HG03280 (cell line): Measurements from ENCODE around the gene PVR.
"Not testable (repeated sequence)": the region's sequence is repeated elsewhere in the genome, so short reads cannot be mapped to it uniquely, and the experiment has no call there.

Experiments
- ATAC-seq: cut with Tn5 transposase; IDR thresholded peaks from one replicate; pipeline ENCODE4 v1.9.1; 2021; ENCODE audit warnings: mild to moderate bottlenecking, moderate library complexity; ENCODE audit not compliant: unreplicated experiment

The PVR gene

DNA sequence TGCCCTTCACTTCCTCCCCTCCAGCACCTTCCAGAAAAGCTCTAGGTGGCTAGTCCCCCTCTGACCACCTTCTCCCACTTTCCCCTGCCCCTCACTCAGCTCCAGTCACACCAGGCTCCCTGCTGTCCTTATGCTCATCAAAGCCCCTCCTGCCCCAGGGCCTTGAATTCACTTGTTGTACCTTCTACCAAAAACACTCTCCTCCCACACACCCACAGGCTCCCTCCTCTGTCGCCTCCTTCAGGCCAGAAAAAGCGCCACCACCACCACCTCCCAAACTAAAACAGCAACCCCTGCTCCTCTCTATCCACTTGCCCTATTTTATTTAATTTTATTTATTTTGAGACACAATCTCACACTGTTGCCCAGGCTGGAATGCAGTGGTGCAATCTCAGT lies 50.5 kb downstream of the PVR start:
- no peak for ATAC-seq

DNA sequence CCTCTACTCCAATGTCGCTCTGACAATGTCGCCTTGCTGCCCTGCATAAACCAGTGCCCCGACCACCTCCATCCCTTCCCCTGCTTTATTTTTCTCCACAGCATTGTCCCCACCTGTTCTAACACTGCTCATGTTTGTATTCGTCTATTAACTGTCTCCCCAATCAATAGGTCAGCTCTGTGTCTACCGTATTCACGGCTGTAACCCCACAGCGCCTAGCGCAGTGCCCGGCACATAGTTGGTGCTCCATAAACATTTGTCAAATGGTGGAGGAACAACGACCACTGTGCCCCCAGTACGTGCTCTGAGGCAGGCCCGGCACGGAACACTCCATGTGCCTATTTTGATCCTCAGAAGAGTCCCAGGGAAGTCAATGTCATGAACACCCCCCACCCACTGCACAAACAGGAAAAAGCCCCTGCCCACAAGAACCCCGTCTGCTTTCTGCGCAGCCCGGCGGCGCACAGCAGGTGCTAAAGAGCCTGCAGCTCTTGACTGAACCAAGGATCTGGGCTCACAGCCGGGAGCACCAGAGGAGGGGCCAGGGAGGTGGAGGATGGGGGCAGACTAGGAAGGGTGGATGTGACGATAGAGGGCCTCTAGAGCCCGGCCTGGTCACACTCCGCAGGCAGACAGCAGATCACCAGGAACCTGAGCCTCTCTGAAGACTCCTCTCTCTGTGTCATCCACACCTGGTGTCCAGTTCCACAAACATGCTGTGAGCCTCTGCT lies 53.4 kb downstream of the PVR start:
- ATAC-seq, result no peak

DNA sequence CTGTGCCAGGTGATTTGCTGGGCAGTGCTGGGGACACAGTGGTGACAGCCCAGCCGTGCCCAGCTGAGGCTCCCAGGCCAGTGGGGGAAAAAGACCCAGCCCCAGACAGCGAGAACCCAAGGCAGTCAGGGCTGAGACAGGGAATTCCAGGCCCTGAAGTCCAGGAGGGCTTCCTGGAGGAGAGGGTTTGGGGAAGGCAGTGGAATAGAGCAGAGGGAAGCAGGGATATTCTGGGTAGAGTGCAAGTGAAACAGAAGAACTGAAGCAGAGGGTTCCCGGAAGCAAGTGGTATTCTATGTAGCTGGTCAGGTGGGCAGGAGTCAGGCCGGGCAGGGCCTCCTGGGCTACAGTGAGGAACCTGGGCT lies 53.9 kb downstream of the PVR start:
- ATAC-seq, result no peak

DNA sequence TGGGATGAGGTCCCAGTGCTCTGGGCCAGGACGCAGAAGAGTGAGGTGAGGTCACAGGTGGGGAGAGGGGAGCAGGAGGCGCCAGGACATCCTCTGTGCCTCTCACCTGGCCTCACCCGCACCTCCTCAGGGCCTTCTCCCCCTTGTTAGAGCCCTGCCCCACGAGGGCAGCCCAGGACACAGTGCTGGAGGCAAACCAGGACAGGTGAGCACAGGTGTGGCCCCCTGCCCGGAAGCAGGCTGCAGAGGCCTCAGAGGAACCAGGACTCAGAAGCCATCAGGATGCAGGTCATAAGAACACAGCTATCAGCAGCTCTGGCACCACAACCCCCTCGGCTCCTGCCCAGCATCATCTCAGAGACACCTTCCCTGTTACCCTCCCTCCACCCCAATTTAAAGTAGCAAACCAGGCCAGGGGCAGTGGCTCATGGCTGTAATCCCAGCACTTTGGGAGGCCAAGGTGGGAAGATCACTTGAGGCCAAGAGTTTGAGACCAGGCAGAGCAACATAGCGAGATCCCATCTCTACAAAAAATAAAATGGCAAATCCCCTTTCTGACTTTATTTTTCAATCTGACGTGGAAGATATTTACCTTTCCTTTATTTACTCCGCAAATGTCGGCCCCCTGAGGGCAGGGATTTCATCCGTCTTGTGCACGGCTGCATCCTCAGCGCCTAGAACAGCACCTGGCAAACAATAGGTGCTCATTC lies 54.9 kb downstream of the PVR start, which contains the start of gene CEACAM16:
TSS of gene CEACAM16 (plus strand) at position 660 of the 710 bp plus-strand sequence. CDS start 2,306 bp downstream, outside the sequence.
- ATAC-seq, result no peak

DNA sequence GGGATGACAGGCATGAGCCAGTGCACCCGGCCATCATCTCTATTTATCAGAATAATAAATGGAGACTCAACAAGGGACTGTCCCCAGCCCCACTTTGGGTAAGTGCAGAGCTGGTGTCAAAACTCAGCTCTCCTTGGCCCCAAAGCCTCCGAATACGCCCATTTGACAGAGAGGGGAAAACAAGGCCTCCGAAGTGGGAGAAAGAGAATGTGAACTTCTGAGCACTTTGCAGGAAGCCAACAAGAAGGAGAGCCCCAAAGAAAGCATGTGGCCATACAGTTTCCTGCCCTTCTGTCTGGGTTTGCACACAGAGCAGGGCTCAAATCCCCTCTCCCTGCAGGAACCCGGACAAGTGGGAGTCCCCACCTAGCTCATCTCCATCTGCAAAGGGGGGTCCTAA lies 56.8 kb downstream of the PVR start:
- ATAC-seq, result no peak

DNA sequence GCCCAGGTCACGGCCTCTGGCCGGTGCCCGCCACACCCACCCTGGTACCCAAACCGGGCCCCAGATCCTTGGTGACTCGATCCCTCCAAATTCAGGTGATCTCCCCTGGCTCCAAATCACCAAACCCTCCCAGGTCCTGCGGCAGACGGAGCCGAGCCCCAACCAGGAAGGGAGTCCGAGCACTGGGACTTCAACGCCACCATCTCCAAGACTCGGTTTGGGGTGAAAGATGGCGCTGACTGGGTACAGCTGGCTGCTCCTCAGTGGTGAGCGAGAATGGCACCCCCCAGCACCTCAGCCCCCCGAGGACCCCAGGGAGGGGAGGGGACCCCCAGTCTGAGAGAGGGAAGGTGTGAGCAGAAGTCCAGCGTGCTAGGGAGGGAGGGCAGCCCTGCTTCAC lies 57.5 kb downstream of the PVR start:
- ATAC-seq, result no peak

DNA sequence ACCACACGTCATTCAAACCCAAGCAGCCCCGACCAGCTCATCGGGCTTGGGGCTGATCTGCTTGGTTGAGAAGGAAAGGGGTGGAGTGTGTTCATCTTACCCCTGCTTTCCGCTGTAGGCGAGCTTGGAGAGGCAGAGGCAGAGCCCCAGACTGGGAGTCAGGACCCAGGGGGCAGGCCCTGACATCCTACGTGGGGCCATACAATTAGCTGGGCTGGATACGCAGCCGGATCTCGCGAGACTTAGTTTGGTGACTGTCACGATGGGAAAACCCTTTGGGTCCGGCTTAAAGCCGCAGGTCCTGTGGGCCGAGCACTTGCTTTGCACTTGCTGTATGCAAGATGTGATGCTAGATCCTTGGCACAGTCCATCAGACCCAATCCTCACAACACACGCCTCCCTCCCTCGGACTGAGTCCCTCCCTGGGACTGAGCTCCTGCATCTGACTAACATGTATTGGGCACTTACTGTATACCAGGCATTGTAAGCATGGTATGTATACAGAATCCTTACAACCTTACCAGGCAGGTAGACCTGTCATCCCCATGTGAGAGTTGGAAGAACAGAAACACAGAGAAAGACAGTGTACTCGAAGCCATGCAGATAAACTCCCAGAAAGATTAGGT lies 59.0 kb downstream of the PVR start:
- no peak for ATAC-seq

DNA sequence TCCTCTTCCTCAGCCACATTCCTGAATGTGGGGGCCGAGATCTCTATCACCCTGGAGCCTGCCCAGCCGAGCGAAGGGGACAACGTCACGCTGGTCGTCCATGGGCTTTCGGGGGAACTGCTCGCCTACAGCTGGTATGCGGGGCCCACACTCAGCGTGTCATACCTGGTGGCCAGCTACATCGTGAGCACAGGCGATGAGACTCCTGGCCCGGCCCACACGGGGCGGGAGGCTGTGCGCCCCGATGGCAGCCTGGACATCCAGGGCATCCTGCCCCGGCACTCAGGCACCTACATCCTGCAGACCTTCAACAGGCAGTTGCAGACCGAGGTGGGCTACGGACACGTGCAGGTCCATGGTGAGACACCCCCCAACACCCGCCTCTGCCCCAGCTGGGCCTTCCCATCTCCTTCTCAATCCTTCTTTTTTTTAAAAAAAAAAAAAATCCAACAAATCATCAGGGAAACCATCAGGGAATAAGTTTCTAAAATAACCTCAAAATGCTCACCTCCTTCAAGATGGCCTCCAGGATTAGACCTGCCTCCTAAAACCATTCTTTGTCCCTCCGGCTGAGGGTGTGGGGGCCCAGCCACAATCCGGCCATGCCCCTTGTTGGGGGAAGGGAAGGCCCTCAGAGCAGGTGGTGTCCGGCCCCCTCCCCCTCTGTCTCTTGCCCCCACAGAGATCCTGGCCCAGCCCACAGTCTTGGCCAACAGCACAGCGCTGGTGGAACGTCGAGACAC lies 59.8 kb downstream of the PVR start:
- no peak for ATAC-seq

DNA sequence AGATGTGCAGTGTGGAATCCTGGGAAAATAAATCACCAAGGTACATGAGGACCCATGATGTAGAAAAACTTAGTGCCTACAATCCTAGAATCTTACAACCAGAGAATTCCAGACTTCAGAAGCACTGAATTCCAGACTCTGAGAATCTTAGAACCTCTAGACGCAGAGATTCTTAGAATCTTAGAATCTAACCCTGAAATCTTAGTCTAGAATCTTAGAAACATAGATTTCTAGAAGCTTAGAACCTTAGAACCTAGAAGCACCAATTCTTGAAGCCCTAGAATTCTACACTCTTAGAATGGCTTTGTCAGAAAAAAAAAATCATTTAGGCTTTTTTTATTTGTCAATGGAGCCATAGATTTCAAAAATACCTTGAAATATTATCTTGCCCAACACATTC lies 61.3 kb downstream of the PVR start:
- no peak for ATAC-seq

DNA sequence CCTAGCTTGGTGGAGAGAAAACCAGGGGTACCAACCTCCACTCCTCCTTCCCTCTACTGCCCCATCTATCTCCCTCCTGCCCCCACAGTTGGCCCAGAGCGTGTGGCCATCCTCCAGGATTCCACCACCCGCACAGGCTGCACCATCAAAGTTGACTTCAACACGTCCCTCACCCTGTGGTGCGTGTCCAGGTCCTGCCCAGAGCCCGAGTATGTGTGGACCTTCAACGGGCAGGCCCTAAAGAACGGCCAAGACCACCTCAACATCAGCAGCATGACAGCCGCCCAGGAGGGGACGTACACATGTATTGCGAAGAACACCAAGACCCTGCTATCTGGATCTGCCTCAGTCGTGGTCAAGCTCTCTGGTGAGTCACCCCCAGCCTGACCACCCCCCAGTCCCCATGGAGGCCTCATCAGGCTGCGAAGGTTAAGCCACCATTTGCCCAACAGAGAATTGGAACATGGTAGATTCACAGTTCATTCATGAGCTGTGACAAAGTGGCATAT lies 61.8 kb downstream of the PVR start:
- ATAC-seq, result no peak

DNA sequence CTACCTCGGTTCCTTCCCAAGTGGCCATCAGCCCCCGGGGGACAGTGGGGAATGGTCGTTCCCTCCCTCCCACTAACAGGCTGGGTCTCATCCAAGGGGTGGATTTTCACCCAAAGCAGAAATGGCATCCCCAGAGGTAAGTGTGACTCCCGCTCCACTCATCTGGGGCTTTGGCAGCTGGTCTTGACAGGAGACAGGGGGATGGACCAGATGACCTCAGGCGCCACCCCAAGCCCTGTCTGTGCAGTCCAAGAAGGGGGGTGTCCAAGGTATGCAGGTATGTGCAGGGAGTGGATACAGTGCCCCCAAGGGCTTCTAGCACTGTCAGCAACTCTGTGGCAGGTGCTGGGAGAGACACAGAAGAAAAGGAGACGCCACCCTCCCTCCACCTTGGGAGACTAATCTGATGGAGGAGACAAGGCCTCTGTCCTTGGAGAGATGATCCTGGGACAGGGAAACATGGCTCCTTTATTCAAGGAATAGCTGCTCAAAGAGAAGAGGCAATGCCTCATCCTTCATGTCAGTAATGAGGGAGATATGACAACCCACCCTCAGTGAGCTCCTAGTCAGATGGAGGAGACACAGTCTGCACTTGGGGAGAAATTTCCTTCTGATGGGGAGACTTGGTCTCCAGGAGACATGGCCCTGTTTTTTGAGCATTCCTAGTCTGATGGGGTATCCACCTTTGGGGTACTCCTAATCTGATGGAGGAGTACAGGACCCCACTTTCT lies 63.0 kb downstream of the PVR start:
- no peak for ATAC-seq

DNA sequence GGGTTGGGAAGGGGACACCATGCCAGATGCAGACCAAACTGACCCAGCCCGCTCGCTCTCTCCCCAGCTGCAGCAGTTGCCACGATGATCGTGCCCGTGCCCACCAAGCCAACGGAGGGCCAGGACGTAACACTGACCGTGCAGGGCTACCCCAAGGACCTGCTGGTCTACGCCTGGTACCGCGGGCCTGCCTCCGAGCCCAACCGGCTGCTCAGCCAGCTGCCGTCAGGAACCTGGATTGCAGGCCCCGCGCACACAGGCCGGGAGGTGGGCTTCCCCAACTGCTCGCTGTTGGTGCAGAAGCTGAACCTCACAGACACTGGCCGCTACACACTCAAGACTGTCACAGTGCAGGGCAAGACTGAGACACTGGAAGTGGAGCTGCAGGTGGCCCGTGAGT lies 64.1 kb downstream of the PVR start:
- no peak for ATAC-seq

DNA sequence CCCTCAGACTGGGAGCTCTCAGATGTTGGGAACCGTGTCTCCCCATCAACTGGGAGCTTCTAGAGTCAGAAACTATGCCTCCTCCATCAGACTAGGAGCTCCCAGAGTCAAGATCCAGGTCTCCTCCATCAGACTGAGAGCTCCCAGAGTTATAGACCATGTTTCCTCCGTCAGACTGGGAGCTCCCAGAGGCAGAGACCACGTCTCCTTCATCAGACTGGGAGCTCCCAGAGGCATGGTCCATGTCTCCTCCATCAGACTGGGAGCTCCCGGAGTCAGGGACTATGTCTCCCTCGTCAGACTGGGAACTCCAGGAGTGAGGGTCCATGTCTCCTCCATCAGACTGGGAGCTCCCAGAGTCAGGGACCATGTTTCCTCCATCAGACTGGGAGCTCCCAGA lies 65.2 kb downstream of the PVR start:
- no peak for ATAC-seq

DNA sequence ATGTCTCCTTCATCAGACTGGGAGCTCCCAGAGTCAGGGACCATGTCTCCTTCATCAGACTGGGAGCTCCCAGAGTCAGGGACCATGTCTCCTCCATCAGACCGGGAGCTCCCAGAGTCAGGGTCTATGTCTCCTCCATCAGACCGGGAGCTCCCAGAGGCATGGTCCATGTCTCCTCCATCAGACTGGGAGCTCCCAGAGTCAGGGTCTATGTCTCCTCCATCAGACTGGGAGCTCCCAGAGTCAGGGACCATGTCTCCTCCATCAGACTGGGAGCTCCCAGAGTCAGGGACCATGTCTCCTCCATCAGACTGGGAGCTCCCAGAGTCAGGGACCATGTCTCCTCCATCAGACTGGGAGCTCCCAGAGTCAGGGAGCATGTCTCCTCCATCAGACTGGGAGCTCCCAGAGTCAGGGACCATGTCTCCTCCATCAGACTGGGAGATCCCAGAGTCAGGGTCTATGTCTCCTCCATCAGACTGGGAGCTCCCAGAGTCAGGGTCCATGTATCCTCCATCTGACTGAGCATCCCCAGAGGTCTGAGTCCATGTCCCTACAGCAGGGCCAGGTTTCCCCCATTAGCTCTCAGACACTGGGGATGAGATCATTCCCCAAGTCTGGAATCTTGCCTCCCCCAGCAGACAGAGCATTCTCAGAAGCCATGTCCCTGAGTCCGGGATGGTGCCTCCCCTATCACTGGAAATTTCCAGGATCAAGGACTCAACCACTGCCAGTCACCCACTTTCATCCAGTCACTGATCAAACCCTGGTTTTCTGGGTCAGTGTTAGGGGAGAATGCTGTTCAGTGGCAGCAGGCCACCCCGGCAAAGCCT lies 65.9 kb downstream of the PVR start:
- not testable (repeated sequence) for ATAC-seq

DNA sequence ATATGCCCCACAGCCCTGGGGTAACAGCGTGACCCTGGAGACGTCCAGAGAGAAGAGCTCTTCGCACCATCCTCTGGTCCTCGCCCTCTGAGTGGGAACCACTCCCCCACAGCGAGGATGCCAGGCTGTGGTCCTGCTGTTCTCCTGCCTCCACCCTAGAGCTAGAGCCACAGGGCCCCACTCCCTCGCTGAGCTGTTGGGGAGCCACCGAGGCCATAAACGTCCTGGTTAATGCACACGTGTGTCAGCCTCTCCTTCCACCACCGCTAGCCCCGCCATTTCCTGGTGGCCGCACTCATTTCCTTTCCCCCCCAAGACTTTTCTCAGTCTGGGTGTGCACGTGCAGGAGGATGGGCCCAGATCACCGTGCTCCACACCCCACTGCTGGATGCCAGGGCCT lies 66.8 kb downstream of the PVR start:
- no peak for ATAC-seq

DNA sequence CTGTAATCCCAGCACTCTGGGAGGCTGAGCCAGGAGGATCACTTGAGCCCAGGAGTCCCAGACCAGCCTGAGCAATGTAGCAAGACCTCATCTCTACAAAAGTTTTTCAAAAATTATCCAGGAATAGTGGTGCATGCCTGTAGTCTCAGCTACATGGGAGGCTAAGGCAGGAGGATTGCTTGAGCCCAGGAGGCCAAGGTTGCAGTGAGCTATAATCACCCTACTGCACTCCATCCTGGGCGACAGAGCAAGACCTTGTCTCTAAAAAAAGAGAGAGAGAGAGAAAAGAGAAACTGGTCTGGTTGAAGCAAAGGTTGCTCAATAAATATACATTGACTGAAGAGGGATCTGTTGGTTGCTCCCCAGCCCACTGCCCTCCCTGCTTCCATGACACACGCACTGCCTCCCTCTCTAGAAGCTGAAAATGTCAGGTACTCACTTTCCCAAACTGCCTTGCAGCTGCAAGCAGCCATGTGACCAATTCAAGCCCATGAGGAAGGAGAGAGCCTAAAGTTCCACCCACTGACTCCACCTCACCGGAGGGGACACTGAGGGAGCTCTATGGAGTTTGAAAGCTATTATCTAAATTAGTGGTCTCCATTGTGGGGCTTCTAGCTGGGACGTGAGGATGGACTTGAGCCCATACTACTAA lies 69.3 kb downstream of the PVR start:
- ATAC-seq, result no peak
